ENCODE measurements around the gene UFD1. TPM values are rescaled to one million over a fixed set of nuclear protein-coding genes. Genes with fewer than 3 reads are reported as not detected.

Gene UFD1
- total and polyA plus RNA-seq, 9 of the 15 experiments (the other 6 are each of a cell fraction or from before 2014, with no cell fraction given), result 238 to 645 (median 363) TPM

DNA sequence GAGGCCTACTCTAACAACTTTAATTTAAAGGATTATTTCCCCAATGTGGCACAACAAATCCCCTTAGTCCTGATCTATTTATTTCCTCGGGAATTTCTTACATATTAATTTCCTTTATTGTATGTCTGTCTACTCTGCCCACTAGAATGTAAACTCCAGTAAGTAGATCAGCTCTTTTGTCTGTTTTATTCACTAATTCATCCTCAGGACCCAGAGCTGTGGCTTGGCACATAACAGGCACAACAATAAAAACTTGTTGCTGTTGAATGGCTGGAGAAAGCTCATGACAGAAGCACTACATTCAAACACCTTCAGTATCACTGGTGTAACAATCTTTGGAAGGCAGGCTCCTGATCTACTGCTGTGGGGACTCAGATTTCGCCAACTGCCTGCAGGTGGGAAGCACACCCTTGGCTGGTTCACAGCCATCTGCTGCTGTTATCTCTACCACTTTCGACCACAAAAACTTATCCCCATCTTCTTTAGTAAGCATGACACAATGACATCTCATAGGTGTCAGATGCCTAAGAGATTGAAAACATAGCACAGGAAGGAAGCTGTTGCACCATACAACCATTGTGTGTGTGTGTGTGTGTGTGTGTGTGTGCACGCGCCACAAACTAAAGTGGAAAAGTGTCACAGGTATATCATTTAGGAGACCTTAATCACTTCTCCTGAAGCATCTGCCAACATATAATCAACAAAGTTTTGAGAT lies 59.4 kb downstream of the UFD1 start (continued):
- no peak for TF ChIP-seq GTF2F1 (IDR thresholded peaks at IDR 0.05; ENCODE audit: low read depth, low read length)
- no peak; the same call in 1 of the 2 replicates for TF ChIP-seq PHF8 (IDR thresholded peaks at IDR 0.05; ENCODE audit: borderline replicate concordance, low read length)
- TF ChIP-seq MTA1 (IDR thresholded peaks at IDR 0.05; ENCODE audit: borderline replicate concordance), result no peak
- TF ChIP-seq, protein P1, sequence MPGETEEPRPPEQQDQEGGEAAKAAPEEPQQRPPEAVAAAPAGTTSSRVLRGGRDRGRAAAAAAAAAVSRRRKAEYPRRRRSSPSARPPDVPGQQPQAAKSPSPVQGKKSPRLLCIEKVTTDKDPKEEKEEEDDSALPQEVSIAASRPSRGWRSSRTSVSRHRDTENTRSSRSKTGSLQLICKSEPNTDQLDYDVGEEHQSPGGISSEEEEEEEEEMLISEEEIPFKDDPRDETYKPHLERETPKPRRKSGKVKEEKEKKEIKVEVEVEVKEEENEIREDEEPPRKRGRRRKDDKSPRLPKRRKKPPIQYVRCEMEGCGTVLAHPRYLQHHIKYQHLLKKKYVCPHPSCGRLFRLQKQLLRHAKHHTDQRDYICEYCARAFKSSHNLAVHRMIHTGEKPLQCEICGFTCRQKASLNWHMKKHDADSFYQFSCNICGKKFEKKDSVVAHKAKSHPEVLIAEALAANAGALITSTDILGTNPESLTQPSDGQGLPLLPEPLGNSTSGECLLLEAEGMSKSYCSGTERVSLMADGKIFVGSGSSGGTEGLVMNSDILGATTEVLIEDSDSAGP (CRISPR knock-in tag; IDR thresholded peaks at IDR 0.05), result peak; percentile 31; the same call in 1 of the 2 replicates
- TF ChIP-seq DIDO1 (tag; IDR thresholded peaks at IDR 0.05; ENCODE audit: low read depth), result no peak
- peak; percentile 99 for TF ChIP-seq KLF16 (IDR thresholded peaks at IDR 0.05)
- TF ChIP-seq KAT7 (CRISPR knock-in tag; IDR thresholded peaks at IDR 0.05; ENCODE audit: borderline replicate concordance), result no peak
- TF ChIP-seq MEIS2 (IDR thresholded peaks at IDR 0.05; ENCODE audit: partially characterized antibody), result peak; percentile 90
- no peak; the same call in 1 of the 2 replicates for TF ChIP-seq NR2C2 (CRISPR knock-in tag; IDR thresholded peaks at IDR 0.05)
- peak; percentile 65; the same call in 1 of the 2 replicates for TF ChIP-seq NR2C2 (tag; IDR thresholded peaks at IDR 0.05)
- peak; percentile 97 for TF ChIP-seq ZNF197 (CRISPR knock-in tag; IDR thresholded peaks at IDR 0.05; ENCODE audit: low read depth)
- peak; percentile 86 for TF ChIP-seq ETV1 (tag; conservative IDR thresholded peaks at IDR 0.05; ENCODE audit: low read depth)
- TF ChIP-seq, protein P2, sequence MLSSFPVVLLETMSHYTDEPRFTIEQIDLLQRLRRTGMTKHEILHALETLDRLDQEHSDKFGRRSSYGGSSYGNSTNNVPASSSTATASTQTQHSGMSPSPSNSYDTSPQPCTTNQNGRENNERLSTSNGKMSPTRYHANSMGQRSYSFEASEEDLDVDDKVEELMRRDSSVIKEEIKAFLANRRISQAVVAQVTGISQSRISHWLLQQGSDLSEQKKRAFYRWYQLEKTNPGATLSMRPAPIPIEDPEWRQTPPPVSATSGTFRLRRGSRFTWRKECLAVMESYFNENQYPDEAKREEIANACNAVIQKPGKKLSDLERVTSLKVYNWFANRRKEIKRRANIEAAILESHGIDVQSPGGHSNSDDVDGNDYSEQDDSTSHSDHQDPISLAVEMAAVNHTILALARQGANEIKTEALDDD (IDR thresholded peaks at IDR 0.05), result peak; percentile 54
- peak; percentile 47 for TF ChIP-seq HCFC1 (IDR thresholded peaks at IDR 0.05; ENCODE audit: low read depth, low read length)
- TF ChIP-seq CEBPB (tag; IDR thresholded peaks at IDR 0.05), result peak; percentile 89
- TF ChIP-seq NR2F6 (CRISPR knock-in tag; IDR thresholded peaks at IDR 0.05), result no peak
- no peak for TF ChIP-seq ARID2 (IDR thresholded peaks at IDR 0.05)
- TF ChIP-seq ZFP36 (IDR thresholded peaks at IDR 0.05; ENCODE audit: low read depth, low read length, partially characterized antibody), result no peak
- TF ChIP-seq, protein P3, sequence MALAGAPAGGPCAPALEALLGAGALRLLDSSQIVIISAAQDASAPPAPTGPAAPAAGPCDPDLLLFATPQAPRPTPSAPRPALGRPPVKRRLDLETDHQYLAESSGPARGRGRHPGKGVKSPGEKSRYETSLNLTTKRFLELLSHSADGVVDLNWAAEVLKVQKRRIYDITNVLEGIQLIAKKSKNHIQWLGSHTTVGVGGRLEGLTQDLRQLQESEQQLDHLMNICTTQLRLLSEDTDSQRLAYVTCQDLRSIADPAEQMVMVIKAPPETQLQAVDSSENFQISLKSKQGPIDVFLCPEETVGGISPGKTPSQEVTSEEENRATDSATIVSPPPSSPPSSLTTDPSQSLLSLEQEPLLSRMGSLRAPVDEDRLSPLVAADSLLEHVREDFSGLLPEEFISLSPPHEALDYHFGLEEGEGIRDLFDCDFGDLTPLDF (CRISPR knock-in tag; IDR thresholded peaks at IDR 0.05), result peak; percentile 54; the same call in 1 of the 2 replicates
- peak; percentile 87 for TF ChIP-seq CCNT2 (IDR thresholded peaks at IDR 0.05; ENCODE audit: borderline replicate concordance, extremely low read depth, insufficient read length, low read depth, low read length)
- TF ChIP-seq ZNF324 (CRISPR knock-in tag; IDR thresholded peaks at IDR 0.05), result 0 out of 2 replicates have a peak, but pooled peaks have one; percentile 43
- peak; percentile 41; the same call in 1 of the 2 replicates for TF ChIP-seq FOSL1 (tag; conservative IDR thresholded peaks at IDR 0.05)
- TF ChIP-seq ZFP1 (CRISPR knock-in tag; IDR thresholded peaks at IDR 0.05), result no peak
